Activated CD8-positive, alpha-beta memory T cell treated with anti-CD3 and anti-CD28 coated beads for 1 hour (primary cell): ENCODE results near the gene CMKLR1.

ENCODE experiments used
- DNase-seq, 2 donors: peaks; one replicate each; pipeline ENCODE4 v3.0.0-alpha.2; 2020; ENCODE audit warnings: low read depth in 1 of 2; ENCODE audit errors: extremely low read depth in 1 of 2

The CMKLR1 gene

GRCh38 chr12:108317308-108318234 is 21.5 kb downstream of the CMKLR1 start:
- no peak for DNase-seq

- no peak for DNase-seq
These were observed 22.7 kb downstream of the CMKLR1 start for GRCh38 chr12:108316176-108317086.

GRCh38 chr12:108315486-108316105 is 23.5 kb downstream of the CMKLR1 start:
- DNase-seq = no peak

- no peak for DNase-seq
These were observed 25.3 kb downstream of the CMKLR1 start for GRCh38 chr12:108313606-108314351.

- DNase-seq = no peak
These were observed 25.9 kb downstream of the CMKLR1 start for GRCh38 chr12:108313241-108313605.

- no peak for DNase-seq
These were observed 26.4 kb downstream of the CMKLR1 start for GRCh38 chr12:108312693-108313189.

- no peak for DNase-seq
These were observed 26.9 kb downstream of the CMKLR1 start for GRCh38 chr12:108312073-108312659.

- DNase-seq = no peak
These were observed 27.5 kb downstream of the CMKLR1 start for GRCh38 chr12:108311605-108312004.

GRCh38 chr12:108310489-108310888 is 28.6 kb downstream of the CMKLR1 start:
- no peak for DNase-seq

- no peak for DNase-seq
These were observed 29.3 kb downstream of the CMKLR1 start for GRCh38 chr12:108309674-108310312.

- no peak for DNase-seq
These were observed 30.6 kb downstream of the CMKLR1 start for GRCh38 chr12:108308395-108309085.

GRCh38 chr12:108307006-108307405 is 32.1 kb downstream of the CMKLR1 start:
- DNase-seq = no peak

GRCh38 chr12:108306506-108306905 is 32.6 kb downstream of the CMKLR1 start:
- no peak for DNase-seq

- no peak for DNase-seq
These were observed 33.1 kb downstream of the CMKLR1 start for GRCh38 chr12:108305991-108306501.

- no peak for DNase-seq
These were observed 33.6 kb downstream of the CMKLR1 start for GRCh38 chr12:108305520-108305919.

- no peak for DNase-seq
These were observed 34.5 kb downstream of the CMKLR1 start for GRCh38 chr12:108304633-108305032.

- DNase-seq = no peak
These were observed 35.4 kb downstream of the CMKLR1 start for GRCh38 chr12:108303703-108304102.

GRCh38 chr12:108302403-108303311 is 36.5 kb downstream of the CMKLR1 start:
- DNase-seq = no peak
